HG02763 (cell line): ENCODE measurements around the gene STOML1.
"Not testable (repeated sequence)": the region's sequence is repeated elsewhere in the genome, so short reads cannot be mapped to it uniquely, and the experiment has no call there.

ENCODE experiments used
- ATAC-seq: cut with Tn5 transposase; IDR thresholded peaks from one replicate; pipeline ENCODE4 v1.9.1; 2021; ENCODE audit warnings: mild to moderate bottlenecking, moderate library complexity; ENCODE audit not compliant: unreplicated experiment

STOML1 gene

DNA sequence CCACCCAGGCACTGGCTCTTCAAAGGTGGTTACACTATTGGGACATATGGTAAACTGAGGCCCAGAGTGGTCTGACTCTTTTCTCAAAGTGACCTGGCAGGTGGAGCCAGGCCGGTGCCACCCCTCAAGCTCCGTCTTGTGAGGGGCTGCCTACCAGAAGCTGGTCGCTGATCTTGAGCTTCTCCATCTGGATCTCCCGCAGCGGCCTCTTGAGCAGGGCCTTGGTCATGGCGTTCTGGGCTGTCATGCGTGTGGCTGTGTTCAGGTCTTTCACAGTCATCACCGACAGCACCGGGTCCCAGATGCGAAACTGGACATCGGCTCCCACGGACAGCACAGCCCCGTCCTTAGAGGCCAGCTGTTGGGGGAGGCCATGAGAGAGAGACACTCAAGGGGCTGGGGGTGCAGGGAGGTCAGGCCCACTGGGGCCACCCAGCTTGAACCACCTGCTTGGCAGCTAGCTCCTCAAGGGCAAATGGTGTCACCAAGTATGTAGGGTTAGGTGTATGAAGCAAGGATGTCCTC is 3.6 kb downstream of the STOML1 start:
- ATAC-seq: no peak

DNA sequence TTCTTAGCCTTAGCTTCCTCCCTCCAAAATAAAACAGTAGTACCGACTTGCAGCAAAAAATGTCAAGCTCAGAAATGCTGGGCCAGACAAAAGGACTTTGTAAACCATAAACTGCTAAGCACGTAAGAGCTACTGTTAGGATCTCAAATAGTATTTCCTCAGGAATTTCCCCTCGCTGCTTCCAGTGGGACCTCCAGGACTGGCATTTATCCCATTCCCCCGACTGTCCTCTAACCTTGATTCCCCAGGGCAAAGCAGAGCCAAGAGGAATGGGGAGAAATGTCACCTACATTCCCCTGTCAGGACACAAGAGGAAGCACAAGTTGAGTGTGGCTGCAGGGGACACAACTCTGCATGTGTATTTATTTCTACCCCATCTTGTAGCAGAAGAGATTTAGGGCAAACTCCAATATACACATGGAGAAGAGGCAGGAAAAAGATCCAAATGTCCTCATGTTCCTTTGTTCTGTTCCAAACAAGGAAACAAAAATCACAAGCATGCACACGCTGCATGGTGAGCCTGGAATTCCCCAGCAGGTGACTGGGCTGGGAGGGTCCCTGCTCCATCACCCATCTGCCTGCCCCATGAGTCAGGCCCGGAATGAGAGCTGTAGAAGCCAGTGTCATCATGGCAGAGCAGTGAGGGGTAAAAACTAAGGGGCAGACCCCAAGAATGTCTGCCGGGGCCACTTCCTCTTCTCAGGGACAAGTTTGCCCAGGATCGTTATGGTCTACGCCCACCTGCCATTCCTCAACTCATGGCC is 4.2 kb downstream of the STOML1 start:
- no peak for ATAC-seq

DNA sequence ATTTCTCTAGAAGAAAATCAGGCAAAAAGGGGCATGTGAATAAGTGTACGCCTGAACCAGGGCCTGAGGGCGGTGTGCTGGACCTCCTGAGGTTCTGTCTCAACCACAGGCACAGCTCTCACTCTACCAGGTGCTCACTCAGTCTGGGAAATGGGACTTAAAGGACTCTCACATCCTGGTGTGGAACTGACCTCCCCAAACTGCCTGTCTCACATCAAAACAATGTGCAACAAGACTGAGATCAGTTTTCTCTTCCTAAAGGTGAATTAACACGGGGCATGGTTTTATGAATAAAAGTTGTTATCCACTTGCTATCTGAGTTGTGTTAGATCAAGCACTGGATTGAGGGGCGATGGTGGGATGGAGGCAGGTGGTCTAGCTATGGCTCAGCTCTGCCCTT is 4.8 kb downstream of the STOML1 start:
- ATAC-seq: no peak

DNA sequence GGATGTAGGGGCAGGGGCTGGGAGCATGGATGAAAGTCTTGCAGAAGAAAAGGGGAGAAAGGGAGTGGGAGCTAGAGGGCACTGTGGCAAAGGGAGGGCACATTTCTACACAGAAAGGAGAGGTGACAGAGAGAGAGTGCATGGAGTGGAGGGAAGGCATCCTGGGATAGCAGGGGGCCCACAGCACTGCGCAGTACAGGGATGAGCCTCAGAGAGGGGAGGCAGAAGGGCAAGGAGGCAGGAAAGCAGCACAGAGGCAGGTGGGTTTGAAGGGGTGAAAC is 5.4 kb downstream of the STOML1 start:
- no peak for ATAC-seq

DNA sequence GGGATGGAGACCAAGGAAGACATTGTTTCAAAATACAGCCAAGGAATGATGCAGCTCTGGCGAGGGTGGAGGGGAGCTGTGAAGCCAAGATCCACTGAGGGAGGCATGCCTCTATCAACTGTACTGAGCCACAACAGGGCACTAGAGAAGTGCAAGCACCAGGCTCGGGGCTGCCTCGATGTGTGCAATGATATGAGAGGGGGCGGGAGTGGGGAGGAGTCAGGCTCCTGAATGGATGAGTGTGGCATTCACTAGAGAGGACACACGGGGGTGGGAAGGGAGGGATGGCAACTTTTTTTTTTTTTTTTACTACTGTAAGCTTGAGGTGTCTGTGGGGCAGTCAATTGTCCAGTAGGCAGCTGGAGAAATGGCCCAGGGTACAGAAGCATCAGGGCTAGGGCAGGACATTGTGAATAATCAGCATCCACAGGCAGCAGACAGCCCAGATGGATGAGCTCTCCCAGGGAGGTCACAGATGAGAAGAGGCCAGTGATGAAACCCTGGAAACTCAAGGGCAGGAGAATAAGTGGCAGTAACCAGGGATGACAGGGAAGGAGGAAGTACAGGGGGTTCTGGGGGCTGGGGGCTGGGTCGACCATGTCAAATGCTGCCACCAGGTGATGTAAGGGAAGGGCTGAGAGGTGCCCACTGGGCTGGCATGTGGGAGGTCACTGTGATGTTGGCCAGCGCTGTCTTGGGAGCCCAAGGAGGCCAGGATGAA is 5.9 kb downstream of the STOML1 start:
- ATAC-seq: no peak

DNA sequence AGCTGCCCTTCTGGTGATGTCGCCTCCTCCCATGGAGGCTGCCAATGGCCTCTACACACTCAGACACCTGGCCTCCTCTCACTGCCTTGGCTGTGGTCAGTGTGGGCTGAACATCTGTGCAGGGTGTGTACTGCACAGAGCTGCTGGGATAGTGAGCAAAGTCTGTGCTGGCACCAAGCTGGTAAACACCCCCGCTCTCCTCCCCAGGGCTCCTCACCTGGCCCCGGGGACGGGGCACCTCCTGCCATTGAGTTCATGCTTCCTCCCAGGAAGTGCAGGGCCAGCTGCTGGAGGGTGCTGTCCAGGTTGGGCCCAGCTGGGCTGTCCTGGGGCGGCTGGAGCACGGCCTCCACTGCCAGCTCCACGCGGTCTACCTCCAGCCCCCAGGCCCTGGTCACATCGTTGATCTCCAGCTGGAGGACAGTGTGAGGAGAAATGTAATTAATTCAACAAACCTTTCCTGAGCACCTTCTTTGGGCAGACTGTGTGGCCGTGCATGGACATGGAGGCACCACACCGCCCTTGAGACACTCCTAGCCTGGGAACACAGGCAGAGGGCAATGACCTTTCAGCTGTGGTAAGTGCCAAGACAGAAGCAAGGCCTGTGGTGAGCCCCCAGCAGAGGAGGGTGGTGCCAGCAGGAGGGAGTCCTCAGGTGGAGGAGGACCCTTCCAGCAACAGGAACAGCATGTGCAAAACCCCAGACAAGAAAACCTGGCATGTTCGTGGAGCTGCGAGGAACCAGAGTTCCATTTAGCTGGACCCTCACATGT is 6.8 kb downstream of the STOML1 start:
- no peak for ATAC-seq

DNA sequence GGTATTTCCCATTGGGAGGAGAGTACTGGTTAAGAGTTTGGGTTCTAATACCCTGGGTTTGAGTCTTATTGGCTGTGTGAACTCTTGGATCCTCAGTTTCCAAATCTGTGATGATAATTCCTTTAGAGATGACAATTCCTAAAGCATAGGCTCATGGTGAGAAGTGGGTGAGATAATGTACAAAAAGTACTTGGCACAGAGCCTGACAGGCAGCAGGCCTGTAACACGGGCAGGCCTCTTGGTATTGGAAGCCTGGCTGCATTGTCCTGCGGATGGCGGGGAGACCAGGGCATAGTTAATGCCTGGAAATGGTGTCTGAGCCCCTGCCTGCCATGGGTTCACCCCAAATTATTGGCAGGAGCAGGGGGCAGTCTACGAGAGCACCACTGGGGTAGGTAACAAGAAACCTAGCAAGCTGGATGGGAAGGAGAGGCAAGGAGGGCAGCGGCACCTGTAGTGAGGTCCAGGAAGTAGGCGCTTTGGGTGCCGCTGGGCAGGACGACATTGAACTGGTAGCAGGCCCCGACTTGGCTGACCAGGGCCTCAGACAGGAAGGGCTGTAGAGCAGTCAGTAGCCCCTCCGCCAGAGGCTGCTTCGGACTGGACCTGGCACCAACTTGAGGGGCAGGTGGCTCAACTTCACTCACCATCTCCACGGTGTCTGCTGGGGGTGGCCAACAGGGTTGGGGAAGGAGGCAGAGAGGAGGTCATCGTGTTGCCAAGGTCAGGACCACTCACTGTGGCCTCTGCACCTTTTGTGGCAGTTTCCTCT is 7.7 kb downstream of the STOML1 start:
- ATAC-seq: no peak

DNA sequence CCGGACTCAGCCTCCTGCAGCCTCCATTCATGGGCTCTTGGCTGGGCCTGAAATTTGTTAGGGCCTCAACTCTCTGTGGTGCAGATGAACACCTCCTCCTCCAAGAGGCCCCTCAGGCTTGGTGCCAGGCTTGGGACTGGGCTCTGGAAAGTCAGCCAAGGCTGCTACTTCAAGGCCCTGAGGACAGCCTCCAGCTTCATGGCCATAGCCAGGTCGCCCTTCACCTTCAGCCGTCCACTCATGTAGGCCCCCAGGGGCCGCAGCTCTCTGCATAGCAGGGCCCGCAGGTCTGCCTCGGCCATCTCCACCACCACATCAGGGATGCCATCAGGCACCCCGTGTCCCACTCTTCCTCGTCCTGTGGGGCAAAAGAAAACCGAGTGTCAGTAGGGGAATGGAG is 8.3 kb downstream of the STOML1 start:
- ATAC-seq: no peak

DNA sequence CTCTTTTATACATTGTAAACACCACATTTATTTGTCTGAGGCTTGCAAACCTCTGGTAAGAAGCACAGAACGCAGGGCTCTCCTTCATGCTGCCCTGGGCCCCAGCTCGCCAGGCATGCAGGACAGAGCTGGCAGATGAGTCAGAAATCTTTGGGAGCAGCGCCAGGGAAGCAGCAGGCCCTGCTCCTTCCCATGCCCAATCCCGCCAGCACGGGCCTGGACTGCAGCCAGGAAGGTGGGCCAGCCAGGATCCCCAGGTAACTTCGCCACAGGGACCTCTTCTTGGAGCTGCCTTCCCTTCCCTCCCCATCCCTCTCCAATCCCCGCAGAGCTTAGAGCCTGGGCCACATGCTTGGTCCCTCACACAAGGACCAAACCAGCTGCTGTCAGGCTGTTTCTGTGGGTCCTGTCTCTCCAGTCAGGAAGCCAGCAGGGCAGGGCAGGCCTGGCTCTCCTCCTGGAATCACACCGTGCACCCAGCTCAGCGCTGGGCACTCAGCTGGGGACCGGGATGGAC is 8.8 kb downstream of the STOML1 start:
- ATAC-seq: no peak

DNA sequence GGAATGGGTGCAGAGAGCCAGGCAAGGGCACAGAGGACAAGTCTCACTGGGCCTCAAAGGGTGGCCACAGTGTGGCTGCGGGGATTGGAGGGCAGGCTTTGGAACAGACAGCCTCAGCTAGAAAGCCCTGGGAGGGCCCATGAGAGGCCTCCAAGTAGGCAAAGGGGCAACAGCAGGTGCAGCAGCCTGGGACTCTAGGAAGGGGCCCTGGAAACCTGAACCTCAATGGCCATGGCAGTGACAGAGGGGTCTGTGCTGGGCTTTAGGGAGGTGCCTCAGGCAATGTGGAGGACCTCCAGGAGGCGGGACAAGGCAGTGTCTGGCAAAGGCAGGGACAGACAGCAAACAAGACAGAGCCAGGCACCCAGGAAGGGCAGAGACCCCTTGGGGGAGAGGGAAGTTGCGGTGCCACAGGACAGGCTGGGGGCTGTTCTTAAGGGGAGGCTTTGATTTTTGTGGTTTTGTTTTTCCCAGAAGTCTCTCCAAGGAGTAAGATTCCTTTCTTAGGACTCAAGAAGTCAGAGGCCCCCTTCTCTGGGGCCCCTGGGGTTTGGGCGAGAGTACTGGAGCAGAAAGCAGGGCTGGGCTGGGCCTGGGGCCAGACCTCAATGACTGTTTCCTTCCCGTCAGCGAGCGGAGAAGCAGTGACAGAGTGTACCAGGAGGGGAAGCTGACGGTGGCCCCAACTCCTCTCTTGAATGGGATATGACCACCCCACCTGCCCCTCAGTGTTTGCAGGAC is 9.7 kb downstream of the STOML1 start:
- no peak for ATAC-seq

DNA sequence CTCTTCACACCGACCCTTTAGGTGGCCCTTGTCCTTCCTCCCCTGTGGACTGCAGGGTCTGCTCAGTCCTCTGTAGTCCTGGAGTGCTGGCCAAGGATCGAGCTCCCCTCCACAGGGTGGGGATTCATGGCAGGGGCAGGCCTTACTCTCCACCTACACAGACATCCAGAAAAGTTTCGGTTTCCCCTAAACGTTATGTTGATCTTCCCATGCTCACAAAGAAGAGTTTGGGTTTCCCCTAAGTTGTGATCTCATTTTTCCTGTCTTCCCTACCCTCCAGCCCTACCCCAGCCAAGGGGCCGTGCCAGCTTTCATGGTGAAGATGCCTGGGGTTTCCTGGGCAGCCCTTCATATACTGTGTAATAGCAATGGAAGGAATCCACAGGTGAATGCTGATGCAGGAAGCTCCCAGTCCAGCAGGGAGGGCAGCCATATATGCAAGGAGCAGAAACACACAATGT is 10.3 kb downstream of the STOML1 start:
- no peak for ATAC-seq

DNA sequence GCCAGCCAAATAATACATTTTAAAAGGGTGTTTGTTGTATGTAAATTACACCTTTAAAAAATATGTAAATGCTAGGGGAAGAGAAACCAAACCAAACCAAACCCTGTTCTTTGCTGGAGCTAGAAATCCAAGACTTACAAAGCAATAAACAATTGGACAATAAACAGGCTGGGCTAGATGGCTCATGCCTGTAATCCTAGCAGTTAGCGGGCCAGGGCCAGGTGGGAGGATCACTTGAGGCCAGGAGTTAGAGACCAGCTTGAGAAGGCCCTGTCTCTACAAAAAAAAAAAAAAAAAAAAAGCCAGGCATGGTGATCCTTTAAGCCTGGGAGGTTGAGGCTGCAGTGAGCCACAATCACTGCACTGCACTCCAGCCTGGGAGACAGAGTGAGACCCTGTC is 12.5 kb downstream of the STOML1 start:
- ATAC-seq: no peak

DNA sequence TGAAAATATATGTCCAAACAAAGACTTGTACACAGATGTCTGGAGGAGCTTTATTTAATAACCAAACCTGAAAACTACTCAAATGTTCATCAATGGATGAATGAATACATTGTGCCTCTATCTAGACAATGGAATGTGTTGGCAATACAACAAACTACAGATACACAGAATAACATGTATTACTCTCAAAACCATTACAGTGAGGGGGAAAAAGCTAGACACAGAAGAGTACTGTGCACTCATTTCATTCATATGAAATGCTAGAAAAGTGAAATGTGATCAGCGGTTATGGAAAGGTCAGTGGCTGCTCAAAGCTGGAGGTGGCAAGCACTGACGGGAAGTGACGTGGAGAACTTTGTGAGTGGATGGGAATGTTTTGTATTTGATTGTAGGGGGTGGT is 13.2 kb downstream of the STOML1 start:
- no peak for ATAC-seq

DNA sequence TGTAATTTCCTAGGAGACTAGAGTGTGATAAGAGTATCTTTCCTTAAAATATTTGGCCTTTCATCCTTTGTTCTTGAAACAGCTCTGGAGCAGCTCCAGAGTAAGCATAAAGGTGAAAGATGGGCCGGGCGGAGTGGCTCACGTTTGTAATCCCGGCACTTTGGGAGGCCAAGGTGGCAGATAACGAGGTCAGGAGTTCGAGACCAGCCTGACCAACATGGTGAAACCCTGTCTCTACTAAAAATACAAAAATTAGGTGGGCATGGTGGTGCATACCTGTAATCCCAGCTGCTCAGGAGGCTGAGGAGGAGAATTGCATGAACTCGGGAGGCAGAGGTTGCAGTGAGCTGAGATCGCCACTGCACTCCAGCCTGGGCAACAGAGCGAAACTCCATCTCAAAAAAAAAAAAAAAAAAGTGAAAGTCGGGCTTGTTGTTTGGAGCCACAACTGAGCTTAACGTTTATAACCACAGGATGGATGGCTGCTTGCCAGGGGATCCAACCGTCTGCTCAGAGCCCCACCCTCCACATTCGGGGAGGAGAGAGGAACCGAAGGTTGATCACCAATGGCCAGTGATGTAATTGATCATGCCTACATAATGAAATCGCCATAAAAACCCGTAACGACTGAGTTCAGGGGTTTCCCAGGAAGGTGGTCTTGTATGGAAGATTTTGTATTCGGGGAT is 16.5 kb downstream of the STOML1 start:
- ATAC-seq: not testable (repeated sequence)

DNA sequence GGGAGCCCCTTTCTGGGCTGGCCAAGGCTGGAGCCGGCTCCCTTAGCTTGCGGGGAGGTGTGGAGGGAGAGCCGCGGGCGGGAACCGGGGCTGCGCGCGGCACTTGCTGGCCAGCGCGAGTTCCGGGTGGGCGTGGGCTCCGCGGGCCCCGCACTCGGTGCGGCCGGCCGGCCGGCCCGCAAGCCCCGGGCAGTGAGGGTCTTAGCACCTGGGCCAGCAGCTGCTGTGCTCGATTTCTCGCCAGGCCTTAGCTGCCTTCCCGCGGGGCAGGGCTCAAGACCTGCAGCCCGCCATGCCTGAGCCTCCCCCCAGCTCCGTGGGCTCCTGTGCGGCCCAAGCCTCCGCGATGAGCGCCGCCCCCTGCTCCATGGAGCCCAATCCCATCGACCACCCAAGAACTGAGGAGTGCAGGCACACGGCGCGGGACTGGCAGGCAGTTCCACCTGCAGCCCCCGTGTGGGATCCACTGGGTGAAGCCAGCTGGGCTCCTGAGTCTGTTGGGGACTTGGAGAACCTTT is 18.4 kb downstream of the STOML1 start:
- not testable (repeated sequence) for ATAC-seq

DNA sequence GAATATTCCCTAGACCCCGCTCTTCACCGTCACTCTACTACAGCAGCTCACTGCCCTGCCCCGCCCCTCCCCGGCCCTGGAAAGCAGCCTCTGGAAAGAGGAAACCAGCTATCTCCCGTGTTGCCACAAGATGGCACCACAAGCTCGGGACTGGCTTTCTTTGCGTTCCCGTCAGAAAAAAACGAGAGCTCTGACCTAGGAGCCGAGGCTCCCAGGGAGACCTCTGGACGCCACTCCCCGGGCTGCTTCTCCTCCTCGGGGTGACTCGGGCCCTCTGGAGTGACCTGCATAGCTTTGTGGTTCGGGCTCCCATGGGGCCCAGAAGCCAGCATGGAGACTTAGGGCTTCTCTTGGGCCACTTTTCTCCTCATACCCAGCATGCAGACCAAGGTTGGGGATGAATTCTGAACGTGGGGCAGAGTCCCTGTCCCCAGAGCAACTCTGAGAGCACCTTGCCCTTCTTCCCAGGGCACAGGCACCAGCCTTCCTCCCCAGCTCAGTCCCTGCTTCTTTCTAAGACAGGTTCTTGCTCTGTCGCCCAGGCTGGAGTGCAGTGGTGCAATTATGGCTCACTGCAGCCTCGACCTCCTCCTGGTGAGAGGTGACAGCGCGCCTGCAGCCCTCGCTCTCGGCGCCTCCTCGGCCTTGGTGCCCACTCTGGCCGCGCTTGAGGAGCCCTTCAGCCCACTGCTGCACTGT is 19.0 kb downstream of the STOML1 start:
- ATAC-seq: no peak

DNA sequence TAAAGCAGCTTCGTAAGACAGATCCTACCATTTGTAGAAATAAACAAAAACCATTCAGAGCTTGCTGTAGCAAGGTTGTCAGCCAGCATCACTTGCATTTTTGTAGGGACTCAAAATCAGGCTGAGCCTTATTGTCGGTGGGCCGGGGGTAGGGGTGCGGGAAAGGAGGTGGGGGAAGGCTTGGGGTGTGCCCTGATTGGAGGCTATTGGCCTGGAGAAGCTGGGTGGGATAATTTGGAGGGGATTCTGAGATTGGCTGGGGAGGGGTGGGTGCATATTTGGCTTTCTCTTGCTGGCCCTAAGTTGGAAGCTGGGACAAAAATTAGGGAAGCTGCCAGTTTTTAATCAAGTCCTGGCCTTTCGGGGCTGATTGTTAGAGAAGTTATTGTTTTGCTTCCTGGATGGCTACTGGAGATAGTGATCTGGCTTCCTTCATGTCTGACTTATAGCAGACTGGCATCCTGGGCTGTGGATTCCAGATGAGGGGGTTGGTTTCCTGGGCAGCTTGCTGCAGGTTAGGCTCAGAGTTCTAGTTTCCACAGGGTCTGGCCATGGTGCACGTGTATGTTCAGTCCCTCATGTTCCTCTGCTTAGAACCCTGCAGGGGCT is 22.8 kb downstream of the STOML1 start:
- ATAC-seq: no peak

DNA sequence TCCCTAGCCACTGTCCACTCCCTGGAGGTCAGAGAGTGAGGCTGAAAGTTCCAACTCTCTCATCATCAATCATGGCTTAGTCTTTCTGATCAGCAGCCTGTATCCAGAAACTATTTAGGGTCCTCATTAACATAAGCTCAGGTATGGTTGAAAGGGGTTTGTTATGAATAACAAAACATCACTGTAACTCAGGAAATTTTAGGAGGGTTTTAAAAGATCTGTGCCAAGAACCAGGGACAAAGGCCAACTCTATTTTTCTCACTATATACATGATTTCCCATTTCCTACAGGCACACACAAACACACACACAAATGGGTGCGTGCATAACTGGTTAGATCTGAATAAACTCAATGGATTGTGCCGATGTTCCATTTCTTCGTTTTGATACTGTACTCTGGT is 23.6 kb downstream of the STOML1 start:
- ATAC-seq: no peak
